Brain microvascular endothelial cell (primary cell): ENCODE results near the gene SLC12A3.

Source experiments
- DNase-seq: peaks from one replicate; pipeline ENCODE4 v3.0.0-alpha.2; 2020
- H3K27ac ChIP-seq: fragments of 250-450 bp; sonication (Bioruptor Pico); 2 replicates; pipeline ENCODE4 v1.5.1; 2020; ENCODE audit warnings: mild to moderate bottlenecking, moderate library complexity
- H3K27me3 ChIP-seq: fragments of 250-450 bp; sonication (Bioruptor Pico); replicated peaks from 2 replicates; pipeline ENCODE4 v1.5.1; 2020; ENCODE audit warnings: mild to moderate bottlenecking
- H3K36me3 ChIP-seq: fragments of 250-450 bp; sonication (Bioruptor Pico); replicated peaks from 2 replicates; pipeline ENCODE4 v1.5.1; 2020; ENCODE audit warnings: mild to moderate bottlenecking
- H3K4me3 ChIP-seq: 2 replicates; pipeline ENCODE4 v1.5.1; 2011; ENCODE audit warnings: low read depth, mild to moderate bottlenecking, control low read depth, low read length, moderate library complexity
- CTCF ChIP-seq: IDR thresholded peaks from 2 replicates; pipeline ENCODE4 v1.5.1; 2011; ENCODE audit warnings: low read depth, mild to moderate bottlenecking, moderate library complexity, low read length, control low read depth, inconsistent platforms; ENCODE audit errors: missing control alignments
- in situ Hi-C: cut with HindIII; loops from 2 replicates; pipeline ENCODE4 v1.10.0; 2017; ENCODE audit warnings: low sequenced_read_pairs, low pct_ligation_motif_present

SLC12A3 gene

DNA sequence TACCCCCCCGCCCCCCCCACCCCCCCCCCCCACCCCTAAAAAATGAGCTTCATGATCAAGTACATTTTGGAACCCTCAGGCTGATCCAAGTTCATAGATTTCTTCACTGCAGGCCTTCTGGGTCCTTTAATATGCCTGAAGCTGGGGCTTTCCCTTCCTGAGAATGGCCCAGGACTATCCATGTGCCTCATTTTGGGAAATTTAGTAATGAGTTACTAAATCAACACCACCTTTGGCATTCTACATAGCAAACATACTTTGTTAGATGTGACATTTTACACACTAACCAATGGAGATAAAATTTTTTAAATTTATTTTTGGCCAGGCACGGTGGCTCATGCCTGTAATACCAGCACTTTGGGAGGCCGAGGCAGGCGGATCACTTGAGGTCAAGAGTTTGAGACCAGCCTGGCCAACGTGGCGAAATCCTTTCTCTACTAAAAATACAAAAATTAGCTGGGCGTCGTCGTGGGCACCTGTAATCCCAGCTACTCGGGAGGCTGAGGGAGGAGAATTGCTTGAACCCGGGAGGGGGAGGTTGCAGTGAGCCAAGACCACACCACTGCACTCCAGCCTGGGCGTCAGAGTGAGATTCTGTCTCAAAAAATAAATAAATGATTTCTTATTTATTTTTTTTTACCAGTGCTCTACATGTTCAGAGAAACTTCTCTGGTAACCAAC, 81.0 kb downstream of the SLC12A3 start:
- H3K36me3 ChIP-seq = peaks cover 55% of the 10 kb centered on the region
- no peaks in the 10 kb centered on the region for H3K27me3 ChIP-seq
- H3K4me3 ChIP-seq = no peak overlapping the region
- H3K27ac ChIP-seq = no peak overlapping the region
- no peak for DNase-seq
- in situ Hi-C loops = no loop called here
- no peak for TF ChIP-seq CTCF

- H3K4me3 ChIP-seq = no peak overlapping the region
- no peak overlapping the region for H3K27ac ChIP-seq
- peaks cover 47% of the 10 kb centered on the region for H3K36me3 ChIP-seq
- no peak for TF ChIP-seq CTCF
- H3K27me3 ChIP-seq = no peaks in the 10 kb centered on the region
- no peak for DNase-seq
- in situ Hi-C loops = no loop called here
Observed at GRCh38 chr16:56946767-56947603, 82.0 kb downstream of the SLC12A3 start.

DNA sequence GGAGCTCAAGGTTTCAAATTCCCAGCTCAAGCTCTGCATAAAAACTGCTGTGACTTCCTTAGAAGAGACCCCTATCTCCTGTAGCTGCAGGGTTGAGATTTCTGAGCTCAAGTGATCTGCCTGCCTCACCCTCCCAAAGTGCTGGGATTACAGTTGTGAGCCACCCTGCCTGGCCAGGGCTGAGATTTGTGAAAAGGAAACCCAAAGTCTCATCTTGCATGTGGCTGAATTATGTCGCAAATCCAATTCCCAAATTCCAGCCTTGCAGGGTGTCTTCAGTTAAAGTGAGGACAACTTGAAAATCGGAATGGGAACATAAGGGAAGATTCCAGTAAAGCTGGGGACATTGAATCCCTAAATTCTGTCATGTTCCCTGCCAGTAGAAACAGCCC, 82.6 kb downstream of the SLC12A3 start:
- in situ Hi-C loops = no loop called here
- Histone ChIP-seq H3K4me3 (no peak overlapping the region), H3K36me3 (peaks cover 43% of the 10 kb centered on the region), H3K27me3 (no peaks in the 10 kb centered on the region), H3K27ac (no peak overlapping the region)
- TF ChIP-seq CTCF = no peak
- DNase-seq = no peak

DNA sequence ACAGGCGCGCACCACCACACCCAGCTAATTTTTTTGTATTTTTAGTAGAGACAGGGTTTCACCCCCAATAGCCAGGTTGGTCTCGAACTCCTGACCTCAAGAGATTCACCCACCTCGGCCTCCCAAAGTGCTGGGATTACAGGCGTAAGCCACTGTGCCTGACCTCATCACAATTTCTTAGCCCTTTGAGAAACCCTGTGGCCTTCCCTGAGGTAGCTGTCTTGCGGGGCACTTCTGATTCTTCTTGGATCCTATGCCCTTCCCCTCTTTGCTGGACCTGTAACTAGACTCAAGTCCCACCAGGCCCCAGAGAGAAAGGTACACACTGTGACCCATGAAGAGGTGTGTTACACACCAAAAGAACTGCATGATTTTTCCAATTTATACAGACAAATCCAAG, 83.2 kb downstream of the SLC12A3 start:
- Histone ChIP-seq H3K36me3 (peaks cover 36% of the 10 kb centered on the region), H3K27ac (no peak overlapping the region), H3K27me3 (no peaks in the 10 kb centered on the region), H3K4me3 (no peak overlapping the region)
- TF ChIP-seq CTCF = no peak
- DNase-seq = no peak
- in situ Hi-C loops = no loop called here

- in situ Hi-C loops = no loop called here
- no peak for TF ChIP-seq CTCF
- peaks cover 18% of the 10 kb centered on the region for H3K36me3 ChIP-seq
- no peak overlapping the region for H3K4me3 ChIP-seq
- H3K27me3 ChIP-seq = no peaks in the 10 kb centered on the region
- DNase-seq = no peak
- no peak overlapping the region for H3K27ac ChIP-seq
Observed at GRCh38 chr16:56950051-56950450, 85.0 kb downstream of the SLC12A3 start.
